HG02678 (cell line): ENCODE data around the gene ABCB4.
A peak's percentile ranks its signal among the peaks of the same experiment; 100 is the strongest.

Source experiments
- ATAC-seq: cut with Tn5 transposase; IDR thresholded peaks from one replicate; pipeline ENCODE4 v1.9.1; 2021; ENCODE audit warnings: mild to moderate bottlenecking, moderate library complexity; ENCODE audit not compliant: unreplicated experiment

Gene ABCB4

GRCh38 chr7:87475359-87476178, at the start of gene ABCB4:
ABCB4 (minus strand) TSS chr7:87475680; CDS start chr7:87475465, 215 bp downstream.
- peak; percentile 26 for ATAC-seq

DNA sequence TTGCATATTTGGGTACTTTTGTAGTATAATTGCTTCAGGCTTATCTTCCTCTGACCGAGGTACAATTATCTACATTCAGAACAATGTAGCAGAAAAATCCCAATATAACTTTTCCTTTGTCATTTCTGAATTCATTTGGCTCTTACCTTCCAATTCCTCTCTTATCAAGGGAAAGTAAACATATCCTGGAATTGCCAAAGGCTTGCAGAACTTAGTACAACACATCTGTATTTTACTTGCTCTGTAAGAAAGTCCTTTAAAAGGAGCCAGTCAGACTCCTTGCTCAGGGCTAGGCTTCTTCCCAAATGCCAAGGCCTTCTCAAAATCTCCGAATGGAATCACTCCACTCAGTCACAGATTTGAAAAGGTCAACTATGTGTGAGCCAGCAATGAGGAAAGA, 43.3 kb upstream of the ABCB4 start:
- ATAC-seq: no peak

GRCh38 chr7:87517891-87518290, 42.4 kb upstream of the ABCB4 start:
- no peak for ATAC-seq

- no peak for ATAC-seq
Observed at GRCh38 chr7:87517136-87517815, 41.8 kb upstream of the ABCB4 start.

DNA sequence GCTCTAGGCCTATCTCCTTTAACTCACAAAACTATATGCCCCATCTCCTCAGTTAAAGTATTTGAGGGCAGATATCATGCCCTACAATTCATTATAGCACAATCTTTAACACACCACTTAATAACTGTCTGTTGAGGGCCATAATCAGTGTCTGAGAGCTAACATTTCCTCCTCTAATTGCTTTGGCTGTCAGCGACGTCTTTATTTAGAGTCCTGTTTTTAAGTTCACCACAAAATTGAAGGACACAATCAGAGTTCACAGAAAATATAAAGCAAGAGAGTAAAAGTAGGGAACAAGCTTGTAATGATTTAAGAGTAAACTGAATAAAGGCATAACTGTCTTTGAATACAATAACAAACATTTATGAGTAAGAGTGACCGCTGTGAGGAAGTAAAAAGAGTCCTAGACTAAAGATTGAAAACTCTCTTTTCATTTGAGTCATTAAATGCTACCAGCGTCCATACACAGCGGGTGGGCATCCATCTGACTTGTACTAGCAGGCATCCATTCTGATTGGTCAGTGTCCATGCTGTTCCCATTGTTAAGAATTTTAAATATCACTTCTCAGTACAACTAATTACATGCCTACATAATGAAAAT, 38.4 kb upstream of the ABCB4 start:
- no peak for ATAC-seq

GRCh38 chr7:87512906-87513305, 37.4 kb upstream of the ABCB4 start:
- no peak for ATAC-seq

- no peak for ATAC-seq
Observed at GRCh38 chr7:87511510-87511909, 36.0 kb upstream of the ABCB4 start.

- no peak for ATAC-seq
Observed at GRCh38 chr7:87510411-87510875, 35.0 kb upstream of the ABCB4 start.

GRCh38 chr7:87507446-87507845, 32.0 kb upstream of the ABCB4 start:
- ATAC-seq: no peak

DNA sequence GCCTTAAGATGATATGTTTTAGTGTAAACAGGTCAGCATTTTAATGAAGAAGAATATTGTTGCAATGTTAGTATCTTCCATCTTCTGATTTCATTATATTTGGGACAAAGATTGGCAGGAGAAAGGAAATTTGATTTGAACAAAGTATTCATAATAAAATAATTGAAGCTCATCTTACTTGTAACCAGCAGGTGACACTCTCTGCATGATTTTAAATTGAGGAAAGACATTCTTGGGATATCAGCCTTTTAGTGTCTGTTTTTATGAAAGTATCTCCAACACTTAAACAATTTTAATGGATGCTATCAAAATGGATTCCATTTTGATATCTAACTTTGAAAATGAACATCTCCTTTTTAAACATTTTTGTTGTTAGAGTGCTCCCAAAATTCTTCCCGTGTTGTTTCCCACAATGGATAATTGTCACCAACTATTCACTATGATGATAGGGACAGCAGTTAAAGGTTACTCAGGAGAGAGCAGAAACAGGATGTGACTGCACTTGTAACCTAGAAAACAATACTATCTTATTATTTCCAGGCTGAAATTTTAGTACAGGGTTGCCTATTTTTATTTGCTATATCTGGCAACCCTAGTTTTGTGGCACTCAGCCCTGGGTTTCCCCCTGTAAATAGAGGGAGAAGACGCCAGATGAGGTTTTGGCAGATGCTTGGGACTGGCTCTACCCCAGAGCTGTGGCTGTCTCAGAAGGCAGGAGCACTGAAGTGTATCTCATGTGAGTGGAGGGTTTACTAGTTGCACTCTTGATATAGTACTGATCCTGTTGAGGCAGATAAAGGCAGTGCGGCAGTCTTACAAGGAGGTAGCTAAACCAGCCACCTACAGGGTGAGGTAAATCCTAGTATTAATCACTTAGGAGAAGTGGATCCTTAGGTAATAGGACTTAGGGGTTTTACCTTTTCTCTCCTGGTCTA, 31.0 kb upstream of the ABCB4 start:
- ATAC-seq: no peak

DNA sequence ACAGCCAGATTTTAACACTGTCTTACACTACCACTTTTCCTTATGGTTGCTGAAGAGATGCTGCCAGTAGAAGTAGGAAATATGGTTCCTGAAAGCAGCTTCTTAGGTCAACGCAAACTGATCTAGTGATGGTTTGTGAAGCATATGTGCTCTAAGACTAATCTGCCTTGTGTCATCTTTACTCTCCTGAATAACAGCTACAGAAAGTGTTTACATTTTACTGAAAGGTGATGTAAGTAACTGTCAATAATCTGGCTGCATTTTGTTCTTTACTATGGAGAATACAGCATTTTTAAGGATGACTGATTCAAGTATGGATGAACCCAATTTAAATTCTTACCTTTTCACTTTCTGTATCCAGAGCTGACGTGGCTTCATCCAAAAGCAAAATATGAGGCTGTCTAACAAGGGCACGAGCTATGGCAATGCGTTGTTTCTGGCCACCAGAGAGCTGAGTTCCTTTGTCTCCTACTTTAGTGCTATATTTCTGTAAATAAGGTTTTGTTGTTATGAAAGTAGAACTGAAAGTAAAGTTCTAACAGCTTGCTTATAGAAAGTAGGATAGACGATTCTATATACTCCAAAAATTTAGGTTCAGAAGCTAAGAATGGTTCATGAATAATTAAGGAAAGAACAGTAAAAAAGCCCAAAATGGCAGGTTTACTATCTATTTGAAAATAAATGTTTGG, 30.2 kb upstream of the ABCB4 start:
- peak; percentile 53 for ATAC-seq

DNA sequence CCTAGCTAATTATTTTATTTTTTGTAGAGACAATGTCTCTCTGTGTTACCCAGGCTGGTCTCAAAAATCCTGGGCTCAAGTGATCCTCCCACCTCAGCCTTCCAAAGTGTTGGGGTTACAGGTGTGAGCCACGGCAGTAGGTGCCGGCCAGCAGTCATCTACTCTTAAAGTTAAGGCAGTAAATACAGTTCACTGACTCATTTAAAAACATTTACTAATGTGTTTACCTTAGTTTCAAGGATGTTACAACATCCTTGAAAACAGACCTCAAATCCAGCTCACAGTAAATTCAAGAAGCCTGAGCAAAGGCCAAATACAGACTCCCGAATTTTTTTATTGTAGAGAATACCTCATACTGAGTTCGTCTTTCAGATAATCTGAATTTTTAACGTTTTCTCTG, 29.6 kb upstream of the ABCB4 start:
- ATAC-seq: no peak

DNA sequence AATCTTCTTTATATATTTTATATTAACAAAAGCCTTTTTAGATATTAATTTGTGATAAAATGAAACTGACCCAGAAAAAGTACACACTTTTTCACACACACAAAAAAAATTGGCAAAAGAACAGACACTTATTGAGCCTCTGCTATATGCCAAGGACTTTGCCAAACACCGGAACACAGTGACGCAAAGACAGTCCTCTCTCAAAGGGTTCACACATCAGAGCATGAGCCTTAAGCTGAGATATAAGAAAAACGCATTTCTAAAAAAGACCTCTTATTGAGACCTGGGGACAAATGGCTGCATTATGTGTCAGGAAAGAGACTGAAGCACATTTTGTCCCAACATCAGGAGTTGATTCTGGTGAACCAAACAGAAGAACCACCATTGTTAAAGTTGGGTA, 24.0 kb upstream of the ABCB4 start:
- no peak for ATAC-seq

- no peak for ATAC-seq
Observed at GRCh38 chr7:87498893-87499292, 23.4 kb upstream of the ABCB4 start.

DNA sequence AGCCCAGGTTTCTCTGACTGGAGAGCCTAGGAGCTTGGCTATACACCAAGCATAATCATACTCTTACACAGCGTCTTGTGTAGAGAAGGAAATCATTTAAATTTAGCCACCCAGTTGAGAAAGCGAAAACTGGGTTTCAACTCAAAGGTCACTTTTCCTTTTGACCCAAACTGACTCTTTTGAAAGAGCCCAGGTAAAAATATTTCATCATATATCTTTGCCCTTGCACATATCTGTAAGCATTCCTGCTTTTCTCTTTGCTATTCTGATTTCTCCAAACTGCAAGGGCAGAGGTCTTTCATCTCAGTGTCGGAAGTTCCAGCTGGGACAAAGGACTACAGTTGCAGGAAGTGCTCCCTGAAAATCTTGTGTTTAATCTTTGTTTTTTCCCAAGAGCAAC, 22.0 kb upstream of the ABCB4 start:
- ATAC-seq: no peak

DNA sequence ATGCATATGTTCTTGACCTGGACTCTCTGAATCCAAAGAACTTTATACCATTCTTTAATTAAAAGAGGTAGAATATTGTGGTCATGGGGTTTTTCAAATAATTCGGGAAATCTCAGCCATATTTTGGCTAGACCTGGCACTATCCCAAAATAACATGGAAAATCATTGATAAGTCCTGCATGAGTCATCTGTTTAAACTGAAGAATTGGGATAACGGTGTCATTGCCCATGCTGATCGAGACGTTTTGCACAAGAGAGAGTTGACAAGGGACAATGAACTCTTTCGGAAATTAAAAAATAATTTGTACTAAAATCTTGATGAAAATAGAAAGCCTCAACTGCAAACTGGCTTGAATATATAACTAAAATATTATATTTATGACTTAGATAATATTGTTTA, 19.9 kb upstream of the ABCB4 start:
- ATAC-seq: no peak

- no peak for ATAC-seq
Observed at GRCh38 chr7:87494454-87494853, 19.0 kb upstream of the ABCB4 start.

GRCh38 chr7:87483131-87483530, 7.7 kb upstream of the ABCB4 start:
- no peak for ATAC-seq

DNA sequence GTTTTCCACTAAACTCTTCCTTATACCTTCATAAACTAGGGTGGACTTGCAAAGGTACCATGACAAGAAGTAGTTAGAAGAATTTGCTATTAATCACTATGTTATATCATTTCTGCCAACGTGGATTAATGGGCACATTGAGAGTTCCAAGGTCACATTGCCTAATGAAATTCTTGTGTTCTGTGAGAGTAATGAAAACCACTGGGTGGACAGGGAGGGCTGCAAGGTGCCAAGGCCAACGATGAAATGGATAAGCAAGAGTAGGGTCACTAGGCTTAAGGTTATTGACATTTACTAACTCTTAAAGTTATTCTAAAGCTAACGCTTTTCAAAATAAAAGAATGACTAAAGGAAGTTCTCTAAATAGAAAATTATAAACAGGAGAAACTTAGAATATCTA, 6.6 kb upstream of the ABCB4 start:
- ATAC-seq: no peak

GRCh38 chr7:87480386-87480785, 4.9 kb upstream of the ABCB4 start:
- no peak for ATAC-seq
